Measurements from ENCODE around the gene ZNF74.
A peak's percentile ranks its signal among the peaks of the same experiment; 100 is the strongest.

ZNF74 gene

GRCh38 chr22:20402960-20403778, 9.2 kb downstream of the ZNF74 start:
- DNase-seq (ENCODE audit: low spot score) = peak; percentile 20
- in situ Hi-C loops (cut with MboI; ENCODE audit: low pct_unique_long_range_greater_than_20kb, low sequenced_read_pairs, unreplicated experiment) = no loop called here
- no peak for TF ChIP-seq CTCF (IDR thresholded peaks at IDR 0.05; ENCODE audit: extremely low read depth, insufficient read depth, missing control alignments)

- no peak for TF ChIP-seq CTCF (IDR thresholded peaks at IDR 0.05; ENCODE audit: extremely low read depth, insufficient read depth, missing control alignments)
- DNase-seq (ENCODE audit: low spot score) = peak; percentile 27
- in situ Hi-C loops (cut with MboI; ENCODE audit: low pct_unique_long_range_greater_than_20kb, low sequenced_read_pairs, unreplicated experiment) = no loop called here
Observed at GRCh38 chr22:20403779-20404140, 9.8 kb downstream of the ZNF74 start.

- no peak for TF ChIP-seq CTCF (IDR thresholded peaks at IDR 0.05; ENCODE audit: extremely low read depth, insufficient read depth, missing control alignments)
- in situ Hi-C loops (cut with MboI; ENCODE audit: low pct_unique_long_range_greater_than_20kb, low sequenced_read_pairs, unreplicated experiment) = no loop called here
- DNase-seq (ENCODE audit: low spot score) = no peak
Observed at GRCh38 chr22:20404881-20405280, 10.9 kb downstream of the ZNF74 start.

DNA sequence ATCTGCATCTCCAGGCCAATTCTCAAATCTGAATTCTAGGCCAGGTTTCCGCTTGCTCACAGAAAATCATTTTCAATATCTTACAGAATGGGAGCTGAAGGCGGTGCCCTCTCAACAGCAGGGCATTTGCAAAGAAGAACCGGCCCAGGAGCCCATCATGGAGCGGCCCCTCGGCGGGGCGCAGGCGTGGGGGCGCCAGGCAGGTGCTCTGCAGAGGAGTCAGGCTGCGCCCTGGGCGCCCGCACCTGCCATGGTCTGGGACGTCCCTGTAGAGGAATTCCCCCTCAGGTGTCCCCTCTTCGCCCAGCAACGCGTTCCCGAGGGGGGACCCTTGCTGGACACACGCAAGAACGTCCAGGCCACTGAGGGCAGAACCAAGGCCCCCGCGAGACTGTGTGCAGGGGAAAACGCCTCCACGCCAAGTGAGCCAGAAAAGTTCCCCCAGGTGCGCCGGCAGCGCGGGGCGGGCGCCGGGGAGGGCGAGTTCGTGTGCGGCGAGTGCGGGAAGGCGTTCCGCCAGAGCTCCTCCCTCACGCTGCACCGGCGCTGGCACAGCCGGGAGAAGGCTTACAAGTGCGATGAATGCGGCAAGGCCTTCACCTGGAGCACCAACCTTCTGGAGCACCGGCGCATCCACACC, 11.5 kb downstream of the ZNF74 start:
- no peak for DNase-seq (ENCODE audit: low spot score)
- in situ Hi-C loops (cut with MboI; ENCODE audit: low pct_unique_long_range_greater_than_20kb, low sequenced_read_pairs, unreplicated experiment) = no loop called here

GRCh38 chr22:20405931-20406685, 12.2 kb downstream of the ZNF74 start:
- in situ Hi-C loops (cut with MboI; ENCODE audit: low pct_unique_long_range_greater_than_20kb, low sequenced_read_pairs, unreplicated experiment) = no loop called here
- DNase-seq (ENCODE audit: low spot score) = no peak
- no peak for TF ChIP-seq CTCF (IDR thresholded peaks at IDR 0.05; ENCODE audit: extremely low read depth, insufficient read depth, missing control alignments)

More for the DNA sequence above, 11.5 kb downstream of the ZNF74 start:
- no peak for TF ChIP-seq CTCF (IDR thresholded peaks at IDR 0.05; ENCODE audit: extremely low read depth, insufficient read depth, missing control alignments)

GRCh38 chr22:20406686-20407408, 12.9 kb downstream of the ZNF74 start:
- in situ Hi-C loops (cut with MboI; ENCODE audit: low pct_unique_long_range_greater_than_20kb, low sequenced_read_pairs, unreplicated experiment) = no loop called here
- DNase-seq (ENCODE audit: low spot score) = no peak
- TF ChIP-seq CTCF (IDR thresholded peaks at IDR 0.05; ENCODE audit: extremely low read depth, insufficient read depth, missing control alignments) = no peak
